HG03135 (cell line): Measurements from ENCODE around the gene ANKRD33B.
"Not testable (repeated sequence)": the region's sequence is repeated elsewhere in the genome, so short reads cannot be mapped to it uniquely, and the experiment has no call there.

ENCODE experiments used
- ATAC-seq: cut with Tn5 transposase; IDR thresholded peaks from one replicate; pipeline ENCODE4 v1.9.1; 2021; ENCODE audit warnings: mild to moderate bottlenecking, moderate library complexity; ENCODE audit not compliant: unreplicated experiment

Gene ANKRD33B

DNA sequence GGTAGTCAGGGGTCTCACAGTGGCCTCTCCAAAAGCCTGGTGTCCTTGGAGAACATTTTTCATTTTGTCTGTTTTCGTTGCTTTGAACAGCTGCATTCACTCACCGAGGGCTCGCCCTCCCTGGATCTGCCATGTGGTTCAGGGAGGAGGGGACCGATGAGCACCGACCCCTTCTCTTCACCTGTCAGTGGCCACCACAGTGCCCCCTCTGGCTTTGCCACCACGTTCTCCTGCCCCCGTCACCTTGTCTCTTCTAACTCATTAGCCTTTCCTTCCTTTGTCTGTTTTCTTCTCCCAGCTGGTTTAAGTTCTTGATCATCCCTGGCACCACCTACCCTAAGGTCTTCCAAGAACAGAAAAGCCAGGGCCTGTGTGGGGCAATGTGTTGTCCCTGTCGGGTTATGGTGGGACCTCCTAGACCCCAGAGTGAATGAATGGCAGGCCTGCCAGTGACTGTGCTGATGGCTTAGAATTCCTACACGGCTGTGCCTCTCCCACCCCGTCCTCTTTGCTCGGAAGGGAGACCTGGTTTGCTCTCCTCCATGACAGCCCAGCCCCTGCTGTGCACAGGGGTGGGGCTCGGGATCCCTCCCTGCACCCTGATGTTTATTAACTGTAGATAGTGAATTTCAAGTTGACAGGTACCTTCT is 90.0 kb downstream of the ANKRD33B start:
- ATAC-seq, result no peak

DNA sequence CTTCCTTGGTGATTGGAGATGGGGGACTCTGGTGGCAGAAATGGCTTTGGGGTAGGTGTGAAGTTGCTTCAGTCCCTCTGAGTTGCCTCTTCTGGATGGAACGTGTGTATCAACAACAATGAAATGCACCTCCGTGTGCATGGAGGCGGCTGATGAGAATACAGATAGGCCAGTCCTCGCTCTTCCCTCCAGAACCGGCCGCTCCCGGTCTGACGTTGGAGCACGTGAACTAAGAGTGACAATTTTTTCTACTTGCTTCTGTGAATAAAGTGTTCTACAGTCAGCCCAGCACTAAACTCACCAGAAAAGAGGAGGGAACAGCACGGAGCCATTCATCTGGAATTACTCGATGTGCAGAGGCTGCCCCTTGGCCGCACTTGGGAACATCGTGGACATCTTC is 90.7 kb downstream of the ANKRD33B start:
- no peak for ATAC-seq

DNA sequence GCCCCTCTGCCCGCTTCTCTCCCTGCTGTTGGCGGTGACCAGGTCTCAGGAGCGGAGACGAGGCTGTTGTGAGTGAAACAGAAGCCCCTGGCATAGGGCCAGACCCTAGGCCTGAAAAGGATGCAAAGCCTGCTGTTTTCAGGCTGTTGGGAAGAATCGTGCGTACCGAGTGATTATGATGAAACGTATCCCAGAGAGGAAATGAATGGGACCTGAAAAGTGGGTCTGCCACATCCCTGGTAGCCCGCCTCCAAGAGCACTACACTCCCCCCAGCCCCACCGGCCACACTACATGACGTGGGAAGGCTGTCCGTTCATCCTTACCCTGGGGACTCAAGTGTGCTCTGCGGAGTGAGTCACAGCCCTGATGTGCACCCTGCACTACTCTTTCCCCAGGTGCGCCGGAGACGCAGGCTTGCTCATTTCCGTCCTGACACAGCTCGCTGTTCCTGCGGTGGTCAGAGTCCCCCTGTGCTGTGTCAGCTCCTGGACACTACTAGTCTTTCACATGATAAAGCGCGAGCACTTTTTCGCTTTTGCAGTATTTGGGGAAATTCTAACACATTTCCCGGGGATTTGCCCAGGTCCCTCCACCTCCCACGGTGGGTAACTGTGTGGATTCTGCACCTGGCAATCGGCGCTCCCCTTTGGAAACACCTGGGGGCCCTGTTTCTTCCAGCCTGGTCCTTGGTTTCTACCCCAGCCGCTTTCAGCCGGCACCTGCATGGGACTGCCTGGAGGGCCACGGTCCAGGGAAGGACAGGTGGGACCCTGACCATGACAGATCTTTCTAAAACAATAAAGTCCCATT is 91.5 kb downstream of the ANKRD33B start:
- no peak for ATAC-seq

DNA sequence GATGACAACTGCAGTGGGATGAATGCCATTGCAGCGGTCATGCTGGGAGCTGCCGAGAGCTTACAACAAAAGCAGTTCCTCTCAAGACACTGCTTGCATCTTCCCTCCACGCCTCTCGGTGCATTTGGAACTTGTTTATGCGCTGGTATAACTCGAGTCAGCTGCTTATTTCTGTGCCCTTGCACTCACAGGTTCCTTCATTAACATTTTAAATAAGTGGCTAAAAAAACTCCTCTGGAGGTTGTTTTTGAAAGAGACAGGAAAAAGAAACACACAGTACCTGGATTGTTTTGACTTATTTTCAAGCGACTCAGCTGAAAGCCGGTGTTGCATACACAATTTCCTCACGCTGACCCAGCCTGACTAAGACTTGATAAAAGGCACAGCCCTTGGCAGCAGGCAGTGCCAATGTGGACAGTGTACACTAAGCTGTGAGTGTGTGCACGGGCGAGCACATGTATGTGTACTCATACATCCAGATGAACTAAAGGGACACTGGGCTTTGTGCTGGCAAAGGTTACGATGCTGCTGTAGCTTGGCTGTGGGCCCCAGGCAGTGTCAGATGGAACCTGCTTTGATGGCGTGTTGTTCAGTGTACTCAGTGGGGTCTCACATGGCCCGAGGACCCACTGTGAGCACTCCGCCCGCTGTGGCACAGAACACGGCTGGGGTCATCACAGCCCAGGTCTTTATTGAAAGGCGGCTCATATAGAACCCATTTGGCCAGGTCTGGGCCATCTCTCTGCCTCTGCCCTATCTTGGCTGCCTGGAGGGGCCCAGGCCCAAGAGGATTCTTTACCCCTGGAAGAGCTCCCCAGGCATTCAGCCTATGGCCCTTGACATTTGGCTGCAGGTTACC is 92.3 kb downstream of the ANKRD33B start:
- no peak for ATAC-seq

DNA sequence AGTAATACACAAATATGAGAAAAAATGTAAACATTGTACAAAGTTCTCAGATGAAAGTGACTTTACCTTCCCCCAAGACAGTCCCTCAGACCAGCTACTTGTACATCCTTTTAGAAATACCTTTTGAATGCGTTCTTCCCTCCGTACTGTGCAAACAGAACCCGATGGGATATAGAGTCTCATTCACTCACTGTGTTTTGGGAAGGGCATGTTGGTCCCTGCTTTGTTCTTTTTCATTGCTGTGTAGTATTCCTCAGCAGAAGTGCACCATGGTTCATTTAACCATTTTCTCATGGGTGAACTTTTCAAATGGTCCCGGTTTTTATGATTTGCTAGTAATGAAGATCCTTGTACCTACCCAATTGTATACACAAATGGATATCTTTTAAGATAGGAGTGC is 94.4 kb downstream of the ANKRD33B start:
- ATAC-seq, result no peak

DNA sequence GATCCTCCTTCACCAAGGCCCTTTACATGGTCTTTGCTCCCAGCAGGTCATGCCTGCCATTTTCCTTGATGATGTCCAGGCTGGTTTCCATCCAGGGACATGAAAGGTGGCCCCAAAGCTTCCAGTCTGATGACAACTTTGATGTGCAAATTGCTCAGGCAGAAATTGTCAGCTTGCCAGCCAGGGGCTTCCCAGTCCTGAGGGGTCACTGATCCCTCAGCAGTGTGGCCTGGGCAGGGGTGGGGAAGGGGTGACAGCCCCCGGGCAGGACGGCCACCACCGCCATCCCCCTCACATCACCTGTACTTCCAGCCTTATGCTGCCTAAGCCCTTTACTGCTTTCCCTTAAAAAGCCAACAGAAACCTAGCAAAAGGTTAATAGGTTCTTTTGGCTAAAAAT is 96.3 kb downstream of the ANKRD33B start:
- ATAC-seq, result no peak

DNA sequence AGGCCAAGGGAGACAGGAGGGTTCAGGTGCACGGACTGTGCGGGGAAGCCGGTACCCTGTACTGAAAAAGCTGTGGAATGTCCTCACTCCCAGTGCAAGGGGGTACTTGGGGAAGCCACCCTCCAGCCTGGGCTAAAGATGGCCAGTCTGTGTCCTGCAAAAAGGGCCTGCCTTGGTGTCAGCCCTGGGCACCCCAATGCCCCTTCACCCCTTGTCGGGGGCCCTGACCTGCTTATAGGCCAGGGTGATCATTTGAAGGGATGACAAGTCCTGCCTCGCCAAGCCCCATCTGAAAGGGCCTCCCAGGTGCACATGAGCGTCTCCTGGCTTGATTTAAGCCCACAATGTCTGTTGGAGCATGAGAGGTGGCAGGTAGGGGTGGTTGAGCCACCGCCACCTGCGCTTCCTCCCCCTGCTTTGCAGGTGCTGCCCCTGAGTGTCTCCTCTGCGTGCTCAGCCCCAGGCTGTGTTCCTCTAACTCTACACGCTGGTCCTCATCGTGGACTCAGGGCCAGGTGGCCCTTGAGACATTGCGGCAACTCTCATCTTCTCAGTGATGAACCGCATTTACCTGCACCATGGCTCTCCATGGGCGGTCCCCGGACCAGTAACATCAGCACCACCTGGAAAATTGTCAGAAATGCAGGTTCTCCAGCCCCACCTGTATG is 97.0 kb downstream of the ANKRD33B start:
- no peak for ATAC-seq

DNA sequence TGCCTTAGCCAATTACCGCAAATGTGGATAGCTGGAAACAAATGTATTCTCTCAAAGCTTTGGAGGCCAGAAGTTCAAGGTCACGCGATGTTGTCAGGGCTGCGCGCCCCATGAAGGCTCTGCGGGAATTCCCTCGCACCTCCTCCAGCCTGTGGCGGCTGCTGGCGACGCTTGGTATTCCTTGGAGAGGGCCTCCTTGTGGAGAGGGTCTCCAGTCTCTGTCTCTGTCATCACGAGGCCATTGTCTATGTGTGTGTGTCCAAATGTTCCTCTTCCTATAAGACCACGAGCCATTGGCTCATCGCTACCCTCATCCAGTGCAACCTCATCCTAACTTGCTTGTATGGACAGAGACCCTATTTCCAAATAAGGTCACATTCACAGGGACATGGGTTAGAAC is 97.5 kb downstream of the ANKRD33B start:
- no peak for ATAC-seq

DNA sequence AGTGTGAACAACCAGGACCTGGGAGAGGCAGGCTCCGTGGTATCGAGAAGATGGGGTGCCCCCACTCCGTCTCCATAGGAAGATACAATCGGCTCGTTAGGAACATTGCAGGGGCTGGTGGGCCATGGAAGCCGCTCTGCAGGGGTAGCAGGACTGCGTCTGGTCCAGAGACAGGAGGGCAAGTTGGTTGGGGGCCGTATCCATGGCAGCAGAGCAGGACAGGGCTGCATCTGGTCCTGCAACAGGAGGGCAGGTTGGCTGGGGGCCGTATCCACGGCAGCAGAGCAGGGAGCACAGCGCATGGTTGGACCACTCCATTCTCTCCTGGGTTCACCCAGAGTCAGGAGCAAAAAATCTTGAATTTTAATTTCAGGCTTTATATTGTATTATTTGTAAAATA is 98.2 kb downstream of the ANKRD33B start:
- ATAC-seq, result no peak

DNA sequence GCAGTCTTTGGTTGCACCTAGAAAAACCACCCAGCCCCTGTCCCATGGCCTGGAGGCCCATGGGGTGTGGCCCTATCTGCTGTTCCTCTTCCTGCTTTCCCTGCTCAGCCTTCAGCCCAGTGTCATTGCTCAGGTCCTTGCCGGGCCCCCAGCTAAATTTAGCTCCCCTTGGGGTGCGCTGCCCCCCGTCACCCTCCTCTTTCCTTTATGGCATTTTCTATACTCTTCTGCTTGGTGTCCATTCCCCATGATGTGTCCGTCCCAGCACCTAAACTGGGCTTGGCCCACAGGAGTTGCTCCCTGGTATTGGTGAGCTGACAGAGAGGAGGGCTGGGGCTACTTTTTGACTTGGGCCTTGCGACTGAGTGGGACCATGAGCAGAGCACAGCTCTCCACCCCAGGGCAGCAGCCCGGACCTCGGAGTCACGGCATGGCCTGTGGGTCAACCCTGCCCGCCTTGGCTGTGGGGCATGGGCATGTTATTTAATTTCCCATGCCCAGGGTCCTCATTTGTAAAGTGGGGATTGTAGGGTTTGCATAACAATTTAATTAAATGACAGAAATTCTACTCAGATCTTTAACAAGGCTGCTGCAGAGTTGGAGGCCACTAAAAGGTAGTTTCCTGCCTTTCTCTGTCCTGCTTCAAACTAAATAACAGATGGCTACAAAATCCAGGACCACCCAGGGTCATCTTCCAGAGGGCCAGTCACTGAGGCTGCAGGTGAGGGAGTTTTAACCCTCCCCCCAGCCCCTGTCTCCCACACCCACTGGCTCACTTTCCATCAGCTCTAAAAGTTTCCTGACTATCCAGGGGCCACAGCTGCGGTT is 99.0 kb downstream of the ANKRD33B start:
- no peak for ATAC-seq

DNA sequence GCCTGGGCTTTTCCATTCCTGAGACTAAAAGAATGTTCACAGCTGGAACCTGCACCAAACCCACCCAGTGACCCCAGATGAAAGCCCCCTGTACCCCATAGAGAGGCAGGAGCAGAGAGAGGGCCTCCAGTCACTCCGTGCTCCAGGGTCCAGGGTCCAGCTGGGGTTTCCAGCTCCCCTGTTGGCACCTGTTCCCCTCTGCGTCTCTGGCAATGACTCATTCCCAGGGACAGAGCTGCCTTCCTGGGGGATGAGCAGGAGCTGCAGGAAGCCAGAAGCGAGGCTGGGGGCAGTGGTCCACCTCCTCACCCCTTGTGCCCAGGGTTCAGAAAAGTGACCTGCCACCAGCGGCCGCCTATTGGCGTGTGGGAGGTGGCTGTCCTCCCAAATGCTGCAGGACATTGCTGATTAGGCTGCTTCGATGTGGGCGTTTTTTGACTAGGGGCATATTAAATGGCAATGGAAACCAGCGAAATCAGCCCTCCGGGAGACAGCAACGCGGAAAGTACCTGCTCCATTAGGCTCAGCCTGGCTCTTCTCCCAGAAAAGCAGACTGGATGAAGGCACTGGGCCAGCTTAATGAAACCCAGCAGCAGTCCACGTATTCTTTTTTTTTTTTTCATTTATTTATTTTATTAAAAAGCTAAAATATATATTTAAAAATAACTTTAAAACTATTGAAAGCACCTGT is 99.8 kb downstream of the ANKRD33B start:
- no peak for ATAC-seq

DNA sequence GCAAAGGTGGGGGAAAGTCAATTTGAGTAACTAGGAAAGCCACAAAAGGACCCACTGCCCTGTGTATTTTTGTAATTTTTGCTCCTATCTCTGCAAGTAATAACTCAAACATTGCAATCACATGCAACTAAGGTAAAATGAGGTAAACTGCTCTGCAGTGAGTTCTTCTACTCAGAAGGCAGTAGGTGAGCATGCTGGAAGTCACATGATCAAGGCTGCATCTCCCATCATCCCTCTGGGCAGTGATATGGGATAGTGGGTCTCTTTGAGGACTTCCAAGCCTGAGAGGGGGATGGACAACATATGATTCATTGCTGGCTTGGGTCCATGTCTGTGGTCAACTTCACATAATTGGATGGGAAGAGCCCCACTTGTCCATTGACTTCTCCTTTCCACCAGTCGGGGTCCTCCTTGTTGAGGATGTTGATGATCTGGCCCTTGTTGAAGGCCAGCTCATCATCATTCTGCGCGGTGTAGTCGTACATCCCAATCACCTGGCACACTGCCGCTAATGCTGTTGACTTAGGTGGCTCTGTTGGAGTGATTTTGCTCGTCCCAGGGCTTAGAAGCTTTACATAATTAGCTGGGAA is 100.4 kb downstream of the ANKRD33B start:
- not testable (repeated sequence) for ATAC-seq

DNA sequence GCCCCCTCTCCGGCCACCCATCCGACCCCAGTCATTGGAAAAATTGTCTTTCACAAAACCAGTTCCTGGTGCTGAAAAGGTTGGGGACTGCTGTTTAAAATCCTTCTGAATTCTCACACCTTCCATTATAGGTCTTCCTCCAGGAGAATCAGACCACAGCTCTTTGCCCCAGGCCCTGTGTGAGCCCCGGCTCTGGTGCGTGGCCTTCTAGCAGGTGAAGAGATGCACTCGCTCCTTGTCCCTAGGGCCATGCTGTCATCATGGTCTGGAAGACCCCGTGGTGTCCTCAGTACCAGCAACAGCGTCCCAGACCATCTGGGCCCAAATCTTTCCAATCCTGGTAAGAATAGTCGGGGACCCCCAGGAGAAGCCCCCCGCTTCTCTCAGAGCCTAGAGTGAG is 101.9 kb downstream of the ANKRD33B start:
- ATAC-seq, result no peak

DNA sequence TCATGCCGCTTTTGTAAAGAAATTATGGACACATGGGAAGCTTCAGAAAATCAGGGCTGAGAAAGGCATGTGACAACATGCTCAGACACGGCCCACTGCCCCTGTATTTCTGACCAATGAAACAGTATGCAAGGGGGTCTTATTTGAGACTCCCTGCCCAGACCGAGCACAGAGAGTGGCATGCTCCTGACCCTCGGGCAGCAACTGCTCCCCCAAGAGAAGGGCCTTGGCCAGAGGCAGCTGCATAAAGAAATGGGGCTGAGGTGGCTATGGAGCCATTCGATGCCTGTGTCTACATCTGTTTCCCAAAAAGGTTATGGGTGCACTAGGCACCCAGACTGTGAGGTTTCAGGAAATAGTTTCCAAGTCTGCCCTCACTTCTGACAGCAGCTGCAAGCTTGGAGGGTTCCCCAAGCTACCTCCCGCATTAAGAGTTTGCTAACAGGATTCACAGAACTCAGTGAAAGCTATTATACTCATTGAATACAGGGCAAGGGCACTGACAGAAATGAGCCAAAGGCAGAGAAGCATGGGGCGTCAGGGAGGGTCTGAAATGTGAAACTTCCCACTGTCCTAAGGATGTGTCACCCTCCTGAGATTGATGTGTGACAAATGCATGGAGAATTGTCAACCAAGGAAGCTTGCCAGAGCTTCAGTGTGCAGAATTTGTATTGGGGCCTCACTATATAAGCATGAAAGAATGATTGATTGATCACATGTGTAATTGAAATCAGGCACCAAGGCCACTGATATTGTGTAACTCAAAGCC is 102.8 kb downstream of the ANKRD33B start:
- no peak for ATAC-seq

DNA sequence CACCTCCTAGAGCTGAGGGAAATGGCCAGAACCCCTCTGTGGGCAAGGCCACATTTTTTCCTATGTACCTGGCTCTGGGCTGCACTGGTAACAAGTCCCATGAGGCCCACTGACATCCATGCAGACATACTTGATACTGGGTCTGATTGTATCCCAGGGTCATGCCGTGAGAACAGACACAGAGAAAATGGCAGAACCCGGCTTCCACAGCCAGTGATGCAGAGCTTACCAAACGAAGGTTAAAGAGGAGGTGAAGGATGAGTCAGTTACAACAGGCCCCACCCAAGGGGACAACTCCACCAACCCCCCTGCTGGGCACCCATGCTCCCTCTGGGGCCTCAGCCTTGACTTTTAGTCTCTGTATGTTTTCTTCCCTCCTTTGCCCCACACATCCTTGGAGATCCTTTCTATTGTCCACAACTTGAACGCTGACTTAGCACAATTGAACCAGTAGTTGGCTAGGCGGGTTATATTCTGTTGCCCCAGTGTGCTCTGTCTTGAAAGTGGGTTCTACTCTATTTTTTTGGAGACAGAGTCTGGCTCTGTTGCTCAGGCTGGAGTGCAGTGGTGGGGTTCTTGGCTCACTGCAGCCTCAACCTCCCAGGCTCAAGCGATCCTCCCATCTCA is 103.7 kb downstream of the ANKRD33B start:
- no peak for ATAC-seq

DNA sequence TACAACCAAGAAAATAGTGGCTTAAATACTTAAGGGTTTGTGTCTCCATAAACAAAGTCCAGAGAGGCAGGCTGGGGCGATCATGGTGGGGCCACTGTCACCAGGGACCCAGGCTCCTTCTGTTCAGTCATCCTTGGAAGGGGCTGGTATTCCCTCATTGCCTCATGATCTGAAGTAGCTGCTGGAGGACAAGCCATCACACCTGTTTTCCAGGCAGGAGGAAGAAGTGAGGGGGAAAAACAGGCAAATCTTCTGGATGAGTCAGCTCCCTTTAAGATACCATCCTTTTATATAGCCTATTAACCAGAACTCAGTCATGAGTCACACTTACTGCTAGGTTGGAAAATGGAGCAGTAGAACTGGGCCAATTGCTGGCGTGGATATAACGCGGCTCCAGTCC is 104.8 kb downstream of the ANKRD33B start:
- no peak for ATAC-seq

DNA sequence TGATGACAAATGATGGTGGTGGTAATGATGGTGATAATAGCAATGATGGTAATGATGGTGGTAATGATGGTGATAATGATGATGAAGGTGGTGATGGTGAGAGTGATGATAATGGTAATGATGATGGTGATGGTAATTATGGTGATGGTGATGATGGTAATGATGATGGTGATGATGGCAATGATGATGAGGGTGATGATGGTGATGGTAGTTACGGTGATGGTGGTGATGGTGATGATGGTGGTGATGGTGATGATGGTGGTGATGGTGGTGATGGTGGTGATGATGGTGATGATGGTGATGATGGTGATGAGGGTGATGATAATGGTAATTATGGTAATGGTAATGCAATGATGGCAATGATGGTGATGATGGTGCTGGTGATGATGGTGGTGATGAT is 106.1 kb downstream of the ANKRD33B start:
- ATAC-seq, result no peak
